ENCODE results near the gene KCNJ9. TPM values are rescaled to one million over a fixed set of nuclear protein-coding genes. Genes with fewer than 3 reads are reported as not detected.
"Not testable (repeated sequence)": the region's sequence is repeated elsewhere in the genome, so short reads cannot be mapped to it uniquely, and the experiment has no call there.

The KCNJ9 gene
- total and polyA plus RNA-seq, 5 donors from 2014 or later = 0.05 to 0.25 TPM; not detected in 3

- Histone ChIP-seq H3K27me3 (ENCODE audit: control insufficient read depth, insufficient read depth, low read length) (no peaks in the 10 kb centered on the region), H3K36me3 (ENCODE audit: control insufficient read depth, insufficient read depth, low read length) (no peaks in the 10 kb centered on the region), H3K27ac (ENCODE audit: insufficient read depth, low read length, poor library complexity, severe bottlenecking) (no peak overlapping the region), H3K9me3 (ENCODE audit: control insufficient read depth in 2 of 2, low read length in 2 of 2) (no peaks in the 10 kb centered on the region), H3K4me1 (ENCODE audit: control insufficient read depth, insufficient read depth, low read length, poor library complexity, severe bottlenecking) (no peaks in the 10 kb centered on the region), H3K4me3 (ENCODE audit: low read depth, low read length) (no peak overlapping the region)
- peaks cover 20% of the 10 kb centered on the region for H3K27me3 Mint-ChIP-seq
- H3K9me3 Mint-ChIP-seq = peaks cover 0 to 2% (median 0%) of the 10 kb centered on the region in 7 donors
- no peak overlapping the region for H3K27ac Mint-ChIP-seq
- ATAC-seq (ENCODE audit: low read depth in 2 of 2) (no peak), DNase-seq (no peak)
- no peak overlapping the region for H3K4me3 Mint-ChIP-seq
- H3K4me1 Mint-ChIP-seq = no peaks in the 10 kb centered on the region
- no peaks in the 10 kb centered on the region for H3K36me3 Mint-ChIP-seq
These were observed 40.0 kb downstream of the KCNJ9 start for GRCh38 chr1:160121388-160121787.

- Histone ChIP-seq H3K4me1 (ENCODE audit: control insufficient read depth, insufficient read depth, low read length, poor library complexity, severe bottlenecking) (no peaks in the 10 kb centered on the region), H3K4me3 (ENCODE audit: low read depth, low read length) (no peak overlapping the region), H3K36me3 (ENCODE audit: control insufficient read depth, insufficient read depth, low read length) (no peaks in the 10 kb centered on the region), H3K9me3 (ENCODE audit: control insufficient read depth in 2 of 2, low read length in 2 of 2) (no peaks in the 10 kb centered on the region), H3K27me3 (ENCODE audit: control insufficient read depth, insufficient read depth, low read length) (no peaks in the 10 kb centered on the region), H3K27ac (ENCODE audit: insufficient read depth, low read length, poor library complexity, severe bottlenecking) (no peak overlapping the region)
- no peaks in the 10 kb centered on the region for H3K36me3 Mint-ChIP-seq
- ATAC-seq (ENCODE audit: low read depth in 2 of 2) = no peak
- H3K27ac Mint-ChIP-seq = no peak overlapping the region
- no peaks in the 10 kb centered on the region for H3K4me1 Mint-ChIP-seq
- peaks cover 0 to 2% (median 0%) of the 10 kb centered on the region in 7 donors for H3K9me3 Mint-ChIP-seq
- H3K4me3 Mint-ChIP-seq = no peak overlapping the region
- DNase-seq = no peak
- H3K27me3 Mint-ChIP-seq = peaks cover 6% of the 10 kb centered on the region
These were observed 41.7 kb downstream of the KCNJ9 start for GRCh38 chr1:160122978-160123495.

GRCh38 chr1:160123726-160124125, 42.4 kb downstream of the KCNJ9 start:
- Mint-ChIP-seq H3K36me3 (no peaks in the 10 kb centered on the region), H3K27me3 (no peaks in the 10 kb centered on the region), H3K27ac (no peak overlapping the region), H3K4me3 (no peak overlapping the region), H3K4me1 (no peaks in the 10 kb centered on the region), H3K9me3 (no peaks in the 10 kb centered on the region)
- no peaks in the 10 kb centered on the region for H3K4me1 ChIP-seq (ENCODE audit: control insufficient read depth, insufficient read depth, low read length, poor library complexity, severe bottlenecking)
- H3K27me3 ChIP-seq (ENCODE audit: control insufficient read depth, insufficient read depth, low read length) = no peaks in the 10 kb centered on the region
- H3K4me3 ChIP-seq (ENCODE audit: low read depth, low read length) = no peak overlapping the region
- H3K27ac ChIP-seq (ENCODE audit: insufficient read depth, low read length, poor library complexity, severe bottlenecking) = no peak overlapping the region
- ATAC-seq (ENCODE audit: low read depth in 2 of 2) (no peak), DNase-seq (no peak)
- no peaks in the 10 kb centered on the region for H3K36me3 ChIP-seq (ENCODE audit: control insufficient read depth, insufficient read depth, low read length)
- no peaks in the 10 kb centered on the region for H3K9me3 ChIP-seq (ENCODE audit: control insufficient read depth in 2 of 2, low read length in 2 of 2)

- H3K4me3 ChIP-seq (ENCODE audit: low read depth, low read length) = no peak overlapping the region
- no peaks in the 10 kb centered on the region for H3K4me1 ChIP-seq (ENCODE audit: control insufficient read depth, insufficient read depth, low read length, poor library complexity, severe bottlenecking)
- no peak overlapping the region for H3K27ac Mint-ChIP-seq
- no peak for DNase-seq
- no peaks in the 10 kb centered on the region for H3K36me3 Mint-ChIP-seq
- H3K27me3 ChIP-seq (ENCODE audit: control insufficient read depth, insufficient read depth, low read length) = no peaks in the 10 kb centered on the region
- H3K27me3 Mint-ChIP-seq = no peaks in the 10 kb centered on the region
- H3K27ac ChIP-seq (ENCODE audit: insufficient read depth, low read length, poor library complexity, severe bottlenecking) = no peak overlapping the region
- no peaks in the 10 kb centered on the region for H3K36me3 ChIP-seq (ENCODE audit: control insufficient read depth, insufficient read depth, low read length)
- H3K9me3 ChIP-seq (ENCODE audit: control insufficient read depth in 2 of 2, low read length in 2 of 2) = no peaks in the 10 kb centered on the region
- H3K4me3 Mint-ChIP-seq = no peak overlapping the region
- no peak for ATAC-seq (ENCODE audit: low read depth in 2 of 2)
- H3K9me3 Mint-ChIP-seq = no peaks in the 10 kb centered on the region
- H3K4me1 Mint-ChIP-seq = no peaks in the 10 kb centered on the region
These were observed 43.6 kb downstream of the KCNJ9 start for GRCh38 chr1:160124705-160125478.

GRCh38 chr1:160125746-160126145, 44.4 kb downstream of the KCNJ9 start:
- no peak overlapping the region for H3K4me3 ChIP-seq (ENCODE audit: low read depth, low read length)
- H3K27ac ChIP-seq (ENCODE audit: insufficient read depth, low read length, poor library complexity, severe bottlenecking) = no peak overlapping the region
- Mint-ChIP-seq H3K4me1 (no peaks in the 10 kb centered on the region), H3K27me3 (no peaks in the 10 kb centered on the region), H3K4me3 (no peak overlapping the region), H3K36me3 (no peaks in the 10 kb centered on the region), H3K9me3 (no peaks in the 10 kb centered on the region), H3K27ac (no peak overlapping the region)
- no peaks in the 10 kb centered on the region for H3K27me3 ChIP-seq (ENCODE audit: control insufficient read depth, insufficient read depth, low read length)
- no peaks in the 10 kb centered on the region for H3K36me3 ChIP-seq (ENCODE audit: control insufficient read depth, insufficient read depth, low read length)
- ATAC-seq (ENCODE audit: low read depth in 2 of 2) (no peak), DNase-seq (no peak)
- H3K4me1 ChIP-seq (ENCODE audit: control insufficient read depth, insufficient read depth, low read length, poor library complexity, severe bottlenecking) = no peaks in the 10 kb centered on the region
- H3K9me3 ChIP-seq (ENCODE audit: control insufficient read depth in 2 of 2, low read length in 2 of 2) = no peaks in the 10 kb centered on the region

GRCh38 chr1:160126342-160126741, 45.0 kb downstream of the KCNJ9 start:
- not testable (repeated sequence) for H3K4me1 ChIP-seq (ENCODE audit: control insufficient read depth, insufficient read depth, low read length, poor library complexity, severe bottlenecking); H3K27me3 Mint-ChIP-seq; ATAC-seq (ENCODE audit: low read depth in 2 of 2); H3K36me3 ChIP-seq (ENCODE audit: control insufficient read depth, insufficient read depth, low read length); H3K4me3 ChIP-seq (ENCODE audit: low read depth, low read length); H3K4me3 Mint-ChIP-seq; H3K27me3 ChIP-seq (ENCODE audit: control insufficient read depth, insufficient read depth, low read length); H3K36me3 Mint-ChIP-seq; H3K9me3 Mint-ChIP-seq; H3K27ac ChIP-seq (ENCODE audit: insufficient read depth, low read length, poor library complexity, severe bottlenecking); H3K27ac Mint-ChIP-seq; DNase-seq; H3K9me3 ChIP-seq (ENCODE audit: control insufficient read depth in 2 of 2, low read length in 2 of 2); H3K4me1 Mint-ChIP-seq

GRCh38 chr1:160127381-160127780, 46.0 kb downstream of the KCNJ9 start:
- Mint-ChIP-seq H3K9me3 (no peaks in the 10 kb centered on the region), H3K27ac (no peak overlapping the region), H3K36me3 (no peaks in the 10 kb centered on the region), H3K4me1 (no peaks in the 10 kb centered on the region), H3K4me3 (no peak overlapping the region), H3K27me3 (no peaks in the 10 kb centered on the region)
- H3K4me1 ChIP-seq (ENCODE audit: control insufficient read depth, insufficient read depth, low read length, poor library complexity, severe bottlenecking) = no peaks in the 10 kb centered on the region
- H3K9me3 ChIP-seq (ENCODE audit: control insufficient read depth in 2 of 2, low read length in 2 of 2) = no peaks in the 10 kb centered on the region
- H3K4me3 ChIP-seq (ENCODE audit: low read depth, low read length) = no peak overlapping the region
- peaks cover 2% of the 10 kb centered on the region for H3K27me3 ChIP-seq (ENCODE audit: control insufficient read depth, insufficient read depth, low read length)
- ATAC-seq (ENCODE audit: low read depth in 2 of 2) (no peak), DNase-seq (no peak)
- H3K27ac ChIP-seq (ENCODE audit: insufficient read depth, low read length, poor library complexity, severe bottlenecking) = no peak overlapping the region
- H3K36me3 ChIP-seq (ENCODE audit: control insufficient read depth, insufficient read depth, low read length) = no peaks in the 10 kb centered on the region

Measured in CD4-positive, CD25-positive, alpha-beta regulatory T cell (primary cell).